ENCODE results near the gene NAMPT.
"Not testable (repeated sequence)": the region's sequence is repeated elsewhere in the genome, so short reads cannot be mapped to it uniquely, and the experiment has no call there.

Gene NAMPT

DNA sequence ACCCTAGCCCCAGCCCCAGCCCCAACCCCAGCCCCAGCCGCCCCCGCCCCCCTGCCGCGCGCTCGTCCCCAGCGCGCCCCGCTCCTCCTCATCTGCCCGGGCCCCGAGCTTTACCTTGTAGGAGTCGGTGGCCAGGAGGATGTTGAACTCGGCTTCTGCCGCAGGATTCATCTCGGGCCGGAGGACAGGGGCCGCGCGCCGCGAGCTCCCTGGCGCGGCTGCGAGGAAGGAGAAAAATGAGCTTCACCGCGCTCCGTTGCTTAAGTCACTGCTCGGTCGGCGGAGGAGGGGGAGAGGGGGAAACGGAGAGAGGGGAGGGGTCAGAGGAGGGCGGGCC, at the start of gene NAMPT:
Gene NAMPT, minus strand, starts transcription at position 270 of the 337 bp plus-strand sequence. Its CDS starts 99 bp downstream, at position 171.
- no peak for TF ChIP-seq JUND (IDR thresholded peaks at IDR 0.05; ENCODE audit: low read depth)
- DNase-seq (ENCODE audit: low read depth in 1 of 2, low spot score in 1 of 2) = no peak
- in situ Hi-C loops (cut with HindIII; ENCODE audit: low pct_unique_long_range_greater_than_20kb, low sequenced_read_pairs) = no loop called here

- in situ Hi-C loops (cut with HindIII; ENCODE audit: low pct_unique_long_range_greater_than_20kb, low sequenced_read_pairs) = no loop called here
- DNase-seq (ENCODE audit: low read depth in 1 of 2, low spot score in 1 of 2) = no peak
- TF ChIP-seq JUND (IDR thresholded peaks at IDR 0.05; ENCODE audit: low read depth) = no peak
These were observed 47.4 kb upstream of the NAMPT start for GRCh38 chr7:106332201-106332600.

GRCh38 chr7:106331441-106332175, 46.8 kb upstream of the NAMPT start:
- DNase-seq (ENCODE audit: low read depth in 1 of 2, low spot score in 1 of 2) = no peak
- in situ Hi-C loops (cut with HindIII; ENCODE audit: low pct_unique_long_range_greater_than_20kb, low sequenced_read_pairs) = no loop called here
- TF ChIP-seq JUND (IDR thresholded peaks at IDR 0.05; ENCODE audit: low read depth) = no peak

- no peak for TF ChIP-seq JUND (IDR thresholded peaks at IDR 0.05; ENCODE audit: low read depth)
- DNase-seq (ENCODE audit: low read depth in 1 of 2, low spot score in 1 of 2) = no peak
- in situ Hi-C loops (cut with HindIII; ENCODE audit: low pct_unique_long_range_greater_than_20kb, low sequenced_read_pairs) = no loop called here
These were observed 45.4 kb upstream of the NAMPT start for GRCh38 chr7:106329971-106330733.

GRCh38 chr7:106329408-106329807, 44.6 kb upstream of the NAMPT start:
- DNase-seq (ENCODE audit: low read depth in 1 of 2, low spot score in 1 of 2) = no peak
- no peak for TF ChIP-seq JUND (IDR thresholded peaks at IDR 0.05; ENCODE audit: low read depth)
- in situ Hi-C loops (cut with HindIII; ENCODE audit: low pct_unique_long_range_greater_than_20kb, low sequenced_read_pairs) = no loop called here

DNA sequence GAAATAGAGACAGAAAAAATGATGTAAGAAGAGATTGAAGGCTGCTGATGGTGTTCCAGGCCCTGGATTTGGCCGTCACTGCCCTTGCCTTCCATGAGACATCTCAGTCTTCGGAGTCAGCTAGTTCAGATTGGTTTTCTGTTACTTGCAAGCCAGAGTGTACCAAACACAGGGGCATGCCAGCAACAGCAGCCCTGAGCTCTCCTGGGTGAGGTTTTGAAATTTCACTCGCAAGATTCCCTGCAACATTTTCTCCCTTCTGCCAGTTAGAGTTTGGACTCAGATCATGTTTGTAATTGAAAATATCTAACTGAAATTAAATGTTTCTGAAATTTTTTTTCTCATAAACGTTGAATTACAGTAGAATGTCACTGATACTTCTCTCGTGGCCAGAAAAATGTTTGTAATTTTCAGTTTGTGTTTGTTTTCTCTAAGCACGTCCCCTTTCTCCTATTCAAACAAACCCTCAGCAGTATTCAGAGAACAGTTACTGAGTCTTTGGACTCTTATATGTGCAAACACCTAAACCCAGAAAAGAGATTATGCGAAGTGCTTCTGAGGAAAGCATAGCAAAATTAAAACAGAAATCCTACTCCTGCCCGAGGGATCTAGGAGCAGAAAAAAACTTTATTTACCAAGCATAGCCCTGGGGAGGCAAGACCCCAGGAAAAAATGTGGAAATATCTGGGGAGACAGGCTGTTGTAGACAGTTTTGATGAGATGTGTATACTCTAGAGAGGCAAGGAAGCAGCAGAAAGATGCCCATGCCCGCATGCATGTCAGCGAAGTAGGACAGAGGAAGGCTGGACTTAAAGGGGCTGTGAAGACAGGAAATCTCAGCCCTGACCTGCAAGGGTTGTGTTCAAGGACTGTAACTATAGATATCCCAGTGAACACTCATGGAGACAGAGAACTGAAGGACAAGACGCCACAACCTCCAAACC, 43.0 kb upstream of the NAMPT start:
- in situ Hi-C loops (cut with HindIII; ENCODE audit: low pct_unique_long_range_greater_than_20kb, low sequenced_read_pairs) = no loop called here
- no peak for TF ChIP-seq JUND (IDR thresholded peaks at IDR 0.05; ENCODE audit: low read depth)
- no peak for DNase-seq (ENCODE audit: low read depth in 1 of 2, low spot score in 1 of 2)

DNA sequence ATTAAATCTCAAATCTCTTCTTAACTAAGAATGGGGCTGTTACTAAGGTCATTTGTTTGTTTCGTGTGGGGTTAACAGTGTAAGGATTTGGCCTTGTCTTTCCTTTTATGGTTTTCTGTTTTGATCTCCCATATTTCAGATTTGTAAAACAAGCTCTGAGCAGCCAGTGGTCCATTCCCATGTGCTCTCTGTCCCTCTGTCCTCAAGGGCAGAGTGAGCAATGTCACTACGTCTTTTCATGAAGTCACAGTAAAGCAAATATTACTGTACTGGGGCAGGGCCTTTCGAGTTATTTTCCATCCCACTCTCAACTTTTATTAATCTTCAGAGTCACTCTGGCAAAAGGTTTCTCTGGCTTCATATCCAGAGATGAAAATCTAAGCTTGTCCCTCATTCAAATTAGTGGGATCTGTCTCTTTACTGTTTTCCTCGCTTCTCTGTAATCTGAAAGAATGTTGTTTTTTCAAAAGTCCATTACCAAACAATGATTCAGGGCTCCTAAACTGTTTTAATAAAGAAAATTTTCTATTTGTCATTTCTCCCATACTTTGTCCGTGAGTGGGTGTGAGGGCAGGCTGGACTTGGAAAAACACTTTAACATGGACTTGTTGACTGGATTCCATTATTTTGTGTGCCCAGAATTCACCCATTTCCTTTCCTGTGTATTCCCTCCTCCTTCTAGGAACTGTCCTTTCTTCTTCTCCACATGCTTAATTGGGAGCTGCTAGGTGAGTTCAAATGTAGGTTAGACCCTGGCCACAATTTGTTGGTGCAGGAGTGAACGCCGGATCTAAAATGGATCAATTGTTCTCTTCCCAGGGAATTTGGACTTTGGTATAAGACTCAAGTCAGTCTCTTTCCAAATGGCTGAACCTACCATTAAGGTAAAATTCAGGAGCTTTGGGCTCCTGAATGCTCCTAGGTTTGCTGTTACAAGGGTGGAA, 42.1 kb upstream of the NAMPT start:
- DNase-seq (ENCODE audit: low read depth in 1 of 2, low spot score in 1 of 2) = no peak
- no peak for TF ChIP-seq JUND (IDR thresholded peaks at IDR 0.05; ENCODE audit: low read depth)
- in situ Hi-C loops (cut with HindIII; ENCODE audit: low pct_unique_long_range_greater_than_20kb, low sequenced_read_pairs) = no loop called here

GRCh38 chr7:106324509-106324908, 39.7 kb upstream of the NAMPT start:
- in situ Hi-C loops (cut with HindIII; ENCODE audit: low pct_unique_long_range_greater_than_20kb, low sequenced_read_pairs); DNase-seq (ENCODE audit: low read depth in 1 of 2, low spot score in 1 of 2): not testable (repeated sequence)

DNA sequence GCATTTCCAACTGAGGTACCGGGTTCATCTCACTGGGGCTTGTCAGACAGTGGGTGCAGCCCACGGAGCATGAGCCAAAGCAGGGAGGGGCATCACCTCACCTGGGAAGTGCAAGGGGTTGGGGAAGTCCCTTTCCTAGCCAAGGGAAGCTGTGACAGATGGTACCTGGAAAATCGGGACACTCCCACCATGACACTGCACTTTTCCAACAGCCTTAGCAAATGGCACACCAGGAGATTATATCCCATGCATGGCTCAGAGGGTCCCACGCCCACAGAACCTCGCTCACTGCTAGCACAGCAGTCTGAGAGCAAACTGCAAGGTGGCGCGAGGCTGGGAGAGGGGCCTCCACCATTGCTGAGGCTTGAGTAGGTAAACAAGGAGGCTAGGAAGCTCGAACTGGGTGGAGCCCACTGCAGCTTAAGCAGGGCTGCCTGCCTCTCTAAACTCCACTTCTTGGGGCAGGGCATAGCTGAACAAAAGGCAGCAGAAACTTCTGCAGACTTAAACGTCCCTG, 35.5 kb upstream of the NAMPT start:
- in situ Hi-C loops (cut with HindIII; ENCODE audit: low pct_unique_long_range_greater_than_20kb, low sequenced_read_pairs) = not testable (repeated sequence)

GRCh38 chr7:106318482-106318881, 33.7 kb upstream of the NAMPT start:
- in situ Hi-C loops (cut with HindIII; ENCODE audit: low pct_unique_long_range_greater_than_20kb, low sequenced_read_pairs) = no loop called here
- no peak for DNase-seq (ENCODE audit: low read depth in 1 of 2, low spot score in 1 of 2)
- TF ChIP-seq JUND (IDR thresholded peaks at IDR 0.05; ENCODE audit: low read depth) = no peak

More for the DNA sequence above, 35.5 kb upstream of the NAMPT start:
- not testable (repeated sequence) for DNase-seq (ENCODE audit: low read depth in 1 of 2, low spot score in 1 of 2)

DNA sequence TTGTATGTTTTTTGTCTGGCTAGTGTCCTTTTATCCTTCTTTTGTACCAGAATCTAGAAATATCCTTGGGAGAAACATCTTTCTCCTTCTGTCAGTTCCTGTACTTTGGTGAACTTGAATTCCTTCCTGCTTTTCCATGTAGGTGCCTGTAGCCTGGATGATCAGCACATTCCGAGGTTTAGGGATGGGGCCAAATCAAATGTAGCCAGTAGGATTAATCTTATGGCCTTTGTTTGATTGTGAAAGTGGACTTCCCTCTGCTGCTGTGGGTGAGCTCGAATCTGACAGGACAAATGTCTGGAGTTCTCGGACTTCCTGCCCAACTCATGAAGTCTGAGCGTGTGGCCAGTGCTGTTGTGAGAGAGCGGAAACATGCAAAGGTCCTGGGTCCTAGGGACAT, 33.2 kb upstream of the NAMPT start:
- no peak for TF ChIP-seq JUND (IDR thresholded peaks at IDR 0.05; ENCODE audit: low read depth)
- in situ Hi-C loops (cut with HindIII; ENCODE audit: low pct_unique_long_range_greater_than_20kb, low sequenced_read_pairs) = no loop called here
- no peak for DNase-seq (ENCODE audit: low read depth in 1 of 2, low spot score in 1 of 2)
